Kidney epithelial cell (primary cell): Measurements from ENCODE around the gene PHF2. TPM values are rescaled to one million over a fixed set of nuclear protein-coding genes. Genes with fewer than 3 reads are reported as not detected.
A peak's percentile ranks its signal among the peaks of the same experiment; 100 is the strongest.

Experiments
- DNase-seq: peaks from one replicate; pipeline ENCODE4 v3.0.0-alpha.2; 2010; ENCODE audit warnings: low read depth
- H3K27me3 ChIP-seq: 2 replicates; pipeline ENCODE4 v1.6.0; 2011; ENCODE audit warnings: low read length; ENCODE audit not compliant: control insufficient read depth, insufficient read depth
- H3K36me3 ChIP-seq: 2 replicates; pipeline ENCODE4 v1.5.1; 2011; ENCODE audit warnings: low read length; ENCODE audit not compliant: control insufficient read depth, insufficient read depth
- H3K4me3 ChIP-seq: 2 replicates; pipeline ENCODE4 v1.5.1; 2011; ENCODE audit warnings: low read depth, mild to moderate bottlenecking, control low read depth, low read length
- CTCF ChIP-seq: IDR thresholded peaks from 2 replicates; pipeline ENCODE4 v1.5.1; 2011; ENCODE audit warnings: mild to moderate bottlenecking, moderate library complexity, low read length, control low read depth, inconsistent platforms; ENCODE audit not compliant: insufficient read depth, poor library complexity, severe bottlenecking
- total RNA-seq: library from RNA; depleted of rRNA; stranded (reverse); fragments of >200 nt; gene quantifications from 2 replicates; pipeline ENCODE4 v1.2.3, GENCODE V29; 2015

The PHF2 gene
- total RNA-seq, 1 donor from 2014 or later = 20.4 TPM

GRCh38 chr9:93565089-93565488 lies 11.3 kb upstream of the PHF2 start:
- TF ChIP-seq CTCF = no peak
- no peak overlapping the region for H3K4me3 ChIP-seq

GRCh38 chr9:93566408-93567270 lies 9.7 kb upstream of the PHF2 start:
- peak; percentile 72 for DNase-seq
- Histone ChIP-seq H3K27me3 (no peaks in the 10 kb centered on the region), H3K36me3 (peaks cover 6% of the 10 kb centered on the region), H3K4me3 (peak overlapping the region; percentile 49)
- peak; percentile 93 for TF ChIP-seq CTCF

More at GRCh38 chr9:93565089-93565488, 11.3 kb upstream of the PHF2 start:
- H3K27me3 ChIP-seq = no peaks in the 10 kb centered on the region
- no peak for DNase-seq
- H3K36me3 ChIP-seq = peaks cover 6% of the 10 kb centered on the region

GRCh38 chr9:93567271-93567959 lies 9.0 kb upstream of the PHF2 start:
- DNase-seq = no peak
- no peak for TF ChIP-seq CTCF
- Histone ChIP-seq H3K4me3 (peak overlapping the region; percentile 49), H3K36me3 (peaks cover 4% of the 10 kb centered on the region), H3K27me3 (no peaks in the 10 kb centered on the region)

- no peak for DNase-seq
- no peaks in the 10 kb centered on the region for H3K27me3 ChIP-seq
- peaks cover 4% of the 10 kb centered on the region for H3K36me3 ChIP-seq
- TF ChIP-seq CTCF = no peak
- no peak overlapping the region for H3K4me3 ChIP-seq
Measured at GRCh38 chr9:93568169-93568568, 8.2 kb upstream of the PHF2 start.

GRCh38 chr9:93569621-93570174 lies 6.7 kb upstream of the PHF2 start:
- peaks cover 2% of the 10 kb centered on the region for H3K36me3 ChIP-seq
- TF ChIP-seq CTCF = no peak
- H3K4me3 ChIP-seq = no peak overlapping the region

More at GRCh38 chr9:93569621-93570174, 6.7 kb upstream of the PHF2 start:
- no peak for DNase-seq
- H3K27me3 ChIP-seq = no peaks in the 10 kb centered on the region
